NCI-H526 treated with DMSO at 0.1 percent for 48 hours (cell line): ENCODE results near the gene CD2AP.
A peak's percentile ranks its signal among the peaks of the same experiment; 100 is the strongest.
"Not testable (repeated sequence)": the region's sequence is repeated elsewhere in the genome, so short reads cannot be mapped to it uniquely, and the experiment has no call there.

Experiments used
- DNase-seq: peaks from one replicate; lab custom pipeline; 2025; lab: John Stamatoyannopoulos, UW

Gene CD2AP

GRCh38 chr6:47477497-47478232 lies at the start of gene CD2AP:
Gene CD2AP, plus strand, starts transcription at chr6:47477789. Its CDS starts 456 bp downstream, at chr6:47478245.
- peak; percentile 78 for DNase-seq

GRCh38 chr6:47428288-47428687 lies 49.3 kb upstream of the CD2AP start:
- DNase-seq: no peak

GRCh38 chr6:47428746-47429664 lies 48.6 kb upstream of the CD2AP start:
- DNase-seq: no peak

GRCh38 chr6:47434372-47435253 lies 43.0 kb upstream of the CD2AP start:
- no peak for DNase-seq

GRCh38 chr6:47435254-47435612 lies 42.4 kb upstream of the CD2AP start:
- no peak for DNase-seq

GRCh38 chr6:47437592-47437991 lies 40.0 kb upstream of the CD2AP start:
- DNase-seq: no peak

GRCh38 chr6:47438481-47439347 lies 38.9 kb upstream of the CD2AP start:
- no peak for DNase-seq

- DNase-seq: no peak
These were observed 38.3 kb upstream of the CD2AP start for GRCh38 chr6:47439348-47439668.

GRCh38 chr6:47440719-47441118 lies 36.9 kb upstream of the CD2AP start:
- DNase-seq: peak; percentile 95

- DNase-seq: not testable (repeated sequence)
These were observed 32.6 kb upstream of the CD2AP start for GRCh38 chr6:47444964-47445363.

- no peak for DNase-seq
These were observed 30.8 kb upstream of the CD2AP start for GRCh38 chr6:47446669-47447330.

GRCh38 chr6:47447722-47448121 lies 29.9 kb upstream of the CD2AP start:
- no peak for DNase-seq

- DNase-seq: no peak
These were observed 26.4 kb upstream of the CD2AP start for GRCh38 chr6:47451162-47451561.

GRCh38 chr6:47452899-47453298 lies 24.7 kb upstream of the CD2AP start:
- DNase-seq: no peak

GRCh38 chr6:47453372-47453936 lies 24.1 kb upstream of the CD2AP start:
- no peak for DNase-seq

GRCh38 chr6:47454713-47455396 lies 22.7 kb upstream of the CD2AP start:
- DNase-seq: no peak

- no peak for DNase-seq
These were observed 21.9 kb upstream of the CD2AP start for GRCh38 chr6:47455533-47456209.

GRCh38 chr6:47456536-47456975 lies 21.0 kb upstream of the CD2AP start:
- DNase-seq: no peak

GRCh38 chr6:47457370-47457769 lies 20.2 kb upstream of the CD2AP start:
- DNase-seq: no peak
